Measurements from ENCODE around the gene THTPA.

THTPA gene

GRCh38 chr14:23566112-23566777 lies 10.2 kb downstream of the THTPA start:
- no peak for DNase-seq (ENCODE audit: low read depth, low spot score)
- H3K27ac ChIP-seq, result no peak overlapping the region

GRCh38 chr14:23566778-23567185 lies 10.7 kb downstream of the THTPA start:
- peak overlapping the region; percentile 69 for H3K27ac ChIP-seq
- DNase-seq (ENCODE audit: low read depth, low spot score), result no peak

- peak within 1 kb of the TSS; percentile 69 for H3K27ac ChIP-seq
- DNase-seq (ENCODE audit: low read depth, low spot score), result peak; percentile 43
These were observed 11.3 kb downstream of the THTPA start, which contains the start of gene AP1G2 for GRCh38 chr14:23567186-23568020. Gene AP1G2, minus strand, starts transcription at chr14:23567791. Its CDS starts 477 bp downstream, at chr14:23567314.

- no peak for DNase-seq (ENCODE audit: low read depth, low spot score)
- H3K27ac ChIP-seq, result peak overlapping the region; percentile 69
These were observed 12.0 kb downstream of the THTPA start for GRCh38 chr14:23568021-23568599.

GRCh38 chr14:23568600-23569331 lies 12.7 kb downstream of the THTPA start:
- H3K27ac ChIP-seq, result no peak overlapping the region
- no peak for DNase-seq (ENCODE audit: low read depth, low spot score)

GRCh38 chr14:23569443-23570151 lies 13.5 kb downstream of the THTPA start:
- H3K27ac ChIP-seq, result no peak overlapping the region
- peak; percentile 14 for DNase-seq (ENCODE audit: low read depth, low spot score)

GRCh38 chr14:23570806-23571483 lies 14.9 kb downstream of the THTPA start:
- DNase-seq (ENCODE audit: low read depth, low spot score), result no peak
- no peak overlapping the region for H3K27ac ChIP-seq

GRCh38 chr14:23571701-23572523 lies 15.8 kb downstream of the THTPA start:
- no peak for DNase-seq (ENCODE audit: low read depth, low spot score)
- no peak overlapping the region for H3K27ac ChIP-seq

- no peak overlapping the region for H3K27ac ChIP-seq
- DNase-seq (ENCODE audit: low read depth, low spot score), result no peak
These were observed 16.4 kb downstream of the THTPA start for GRCh38 chr14:23572524-23572828.

GRCh38 chr14:23572836-23573235 lies 16.8 kb downstream of the THTPA start:
- DNase-seq (ENCODE audit: low read depth, low spot score), result no peak

GRCh38 chr14:23573384-23574015 lies 17.4 kb downstream of the THTPA start:
- no peak overlapping the region for H3K27ac ChIP-seq

More at GRCh38 chr14:23572836-23573235, 16.8 kb downstream of the THTPA start:
- no peak overlapping the region for H3K27ac ChIP-seq

GRCh38 chr14:23577004-23577681 lies 21.1 kb downstream of the THTPA start:
- no peak for DNase-seq (ENCODE audit: low read depth, low spot score)
- no peak overlapping the region for H3K27ac ChIP-seq

More at GRCh38 chr14:23573384-23574015, 17.4 kb downstream of the THTPA start:
- no peak for DNase-seq (ENCODE audit: low read depth, low spot score)

GRCh38 chr14:23577710-23578392 lies 21.8 kb downstream of the THTPA start:
- no peak overlapping the region for H3K27ac ChIP-seq
- DNase-seq (ENCODE audit: low read depth, low spot score), result no peak

- DNase-seq (ENCODE audit: low read depth, low spot score), result no peak
- no peak within 1 kb of the TSS for H3K27ac ChIP-seq
These were observed 22.7 kb downstream of the THTPA start, which contains the start of gene JPH4 for GRCh38 chr14:23578560-23579310. Gene JPH4, minus strand, starts transcription at chr14:23578790. Its CDS starts 1,337 bp downstream, at chr14:23577453.

- H3K27ac ChIP-seq, result no peak overlapping the region
These were observed 23.2 kb downstream of the THTPA start for GRCh38 chr14:23579311-23579630.

GRCh38 chr14:23579739-23580138 lies 23.7 kb downstream of the THTPA start:
- DNase-seq (ENCODE audit: low read depth, low spot score), result no peak
- H3K27ac ChIP-seq, result no peak overlapping the region

More at GRCh38 chr14:23579311-23579630, 23.2 kb downstream of the THTPA start:
- no peak for DNase-seq (ENCODE audit: low read depth, low spot score)
